Mucosa of gallbladder (tissue), 1 donor: ENCODE results near the gene NDUFB7. TPM values are rescaled to one million over a fixed set of nuclear protein-coding genes. Genes with fewer than 3 reads are reported as not detected.
"Not testable (repeated sequence)": the region's sequence is repeated elsewhere in the genome, so short reads cannot be mapped to it uniquely, and the experiment has no call there.

Experiments
- DNase-seq: peaks from one replicate; pipeline ENCODE4 v3.0.0-alpha.2; 2020; ENCODE audit warnings: low spot score
- total RNA-seq: library from RNA; stranded (reverse); gene quantifications from one replicate; pipeline ENCODE4 v1.2.1, GENCODE V29; 2021
- donor health status: DM: no; HTN: no; CAD: no.

NDUFB7 gene
- total RNA-seq, 1 donor from 2014 or later: 184 TPM

- no peak for DNase-seq
Measured at GRCh38 chr19:14570864-14571527, 870 bp downstream of the NDUFB7 start.

GRCh38 chr19:14567079-14567478, 4.8 kb downstream of the NDUFB7 start:
- DNase-seq: no peak

GRCh38 chr19:14566712-14567077, 5.2 kb downstream of the NDUFB7 start:
- no peak for DNase-seq

GRCh38 chr19:14565765-14566711, 5.8 kb downstream of the NDUFB7 start:
- DNase-seq: no peak

- no peak for DNase-seq
Measured at GRCh38 chr19:14565298-14565679, 6.6 kb downstream of the NDUFB7 start.

- DNase-seq: not testable (repeated sequence)
Measured at GRCh38 chr19:14564652-14565297, 7.1 kb downstream of the NDUFB7 start.

- DNase-seq: no peak
Measured at GRCh38 chr19:14563989-14564651, 7.7 kb downstream of the NDUFB7 start.

- no peak for DNase-seq
Measured at GRCh38 chr19:14563590-14563926, 8.3 kb downstream of the NDUFB7 start.

GRCh38 chr19:14562660-14563589, 8.9 kb downstream of the NDUFB7 start:
- DNase-seq: no peak

- no peak for DNase-seq
Measured at GRCh38 chr19:14561847-14562351, 10.0 kb downstream of the NDUFB7 start.

GRCh38 chr19:14561249-14561648, 10.6 kb downstream of the NDUFB7 start:
- no peak for DNase-seq

- no peak for DNase-seq
Measured at GRCh38 chr19:14560776-14561108, 11.1 kb downstream of the NDUFB7 start.

GRCh38 chr19:14559916-14560775, 11.7 kb downstream of the NDUFB7 start:
- DNase-seq: no peak

GRCh38 chr19:14558370-14559066, 13.3 kb downstream of the NDUFB7 start:
- DNase-seq: no peak

GRCh38 chr19:14556662-14557188, 15.1 kb downstream of the NDUFB7 start:
- peak; percentile 65 for DNase-seq

- DNase-seq: no peak
Measured at GRCh38 chr19:14555918-14556661, 15.8 kb downstream of the NDUFB7 start.

- DNase-seq: peak; percentile 19
Measured at GRCh38 chr19:14554382-14554812, 17.5 kb downstream of the NDUFB7 start.

GRCh38 chr19:14553939-14554243, 18.0 kb downstream of the NDUFB7 start:
- DNase-seq: no peak
